Dermis microvascular lymphatic vessel endothelial cell (primary cell): ENCODE measurements around the gene TRIML2. TPM values are rescaled to one million over a fixed set of nuclear protein-coding genes. Genes with fewer than 3 reads are reported as not detected.
"Not testable (repeated sequence)": the region's sequence is repeated elsewhere in the genome, so short reads cannot be mapped to it uniquely, and the experiment has no call there.

ENCODE experiments used
- DNase-seq, 2 donors: peaks; one replicate each; pipeline versions ENCODE4 v3.0.0 to v3.0.0-alpha.2; 2010; ENCODE audit warnings: low read depth in 2 of 2
- total RNA-seq: library from RNA; depleted of rRNA; stranded (reverse); fragments of >200 nt; gene quantifications from 2 replicates; pipeline ENCODE4 v1.2.1, GENCODE V29; 2014

TRIML2 gene
- total RNA-seq, 1 donor from 2014 or later = 2.3 TPM

DNA sequence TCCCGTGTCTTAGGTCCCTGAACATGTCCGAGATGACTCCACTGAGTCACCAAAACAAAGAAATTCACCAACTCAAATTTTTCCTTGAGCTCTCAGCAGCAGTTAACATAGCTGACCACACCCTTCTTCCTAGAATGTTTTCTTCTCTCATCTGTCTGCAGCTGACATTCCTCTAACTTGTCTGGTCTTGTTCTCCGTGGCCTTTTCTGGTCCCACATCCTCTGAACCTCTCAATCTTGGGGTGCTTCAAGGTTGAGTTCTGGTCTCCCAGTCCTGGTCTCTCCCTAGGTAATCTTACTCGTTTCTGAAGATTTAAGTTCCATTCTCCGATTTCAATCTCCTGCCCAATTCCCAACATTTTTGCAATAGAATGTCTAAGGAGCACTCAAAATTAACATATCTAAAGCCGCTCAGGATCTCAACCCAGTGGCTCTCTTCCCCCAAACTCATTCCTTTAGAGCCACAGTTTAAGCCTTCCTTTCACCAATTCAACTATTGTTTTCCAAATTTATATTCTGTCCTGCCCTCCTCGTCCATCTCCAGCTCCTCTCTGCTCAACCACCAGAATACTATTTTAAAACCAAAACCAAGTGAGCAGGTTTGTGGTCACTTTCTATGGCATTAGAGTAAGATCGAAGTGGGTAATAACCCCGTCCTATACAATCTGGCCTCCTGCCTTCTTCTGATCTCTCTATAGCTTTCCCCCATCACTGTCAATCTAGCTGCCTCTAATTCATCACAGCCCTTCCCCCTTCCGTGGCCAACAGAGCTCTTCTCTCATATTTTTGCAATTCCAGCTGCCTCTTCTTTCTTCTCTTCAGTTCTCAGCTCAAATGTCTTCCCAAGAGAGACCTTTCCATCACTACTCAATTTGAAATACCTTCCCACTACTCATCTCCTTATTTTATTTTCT, 1.2 kb downstream of the TRIML2 start:
- no peak for DNase-seq

DNA sequence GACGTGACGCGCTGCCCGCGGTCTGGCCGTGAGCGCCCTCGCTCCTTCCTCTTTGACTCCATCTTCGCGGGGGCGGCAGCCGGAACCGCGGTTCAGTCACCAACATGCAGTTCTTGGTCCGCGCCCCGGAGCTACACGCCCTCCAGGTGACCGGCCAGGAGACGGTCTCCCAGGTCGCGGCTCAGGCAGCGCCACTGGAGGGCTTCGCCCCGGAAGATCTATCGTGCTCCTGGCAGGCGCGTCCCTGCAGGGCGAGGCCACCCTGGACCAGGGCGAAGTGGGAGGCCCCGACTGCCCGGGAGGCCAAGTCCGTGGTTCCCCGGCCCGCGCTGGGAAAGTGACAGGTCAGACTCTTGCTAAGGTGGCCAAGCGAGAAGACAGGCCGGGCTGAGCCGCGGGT, 2.9 kb downstream of the TRIML2 start:
- no peak for DNase-seq

DNA sequence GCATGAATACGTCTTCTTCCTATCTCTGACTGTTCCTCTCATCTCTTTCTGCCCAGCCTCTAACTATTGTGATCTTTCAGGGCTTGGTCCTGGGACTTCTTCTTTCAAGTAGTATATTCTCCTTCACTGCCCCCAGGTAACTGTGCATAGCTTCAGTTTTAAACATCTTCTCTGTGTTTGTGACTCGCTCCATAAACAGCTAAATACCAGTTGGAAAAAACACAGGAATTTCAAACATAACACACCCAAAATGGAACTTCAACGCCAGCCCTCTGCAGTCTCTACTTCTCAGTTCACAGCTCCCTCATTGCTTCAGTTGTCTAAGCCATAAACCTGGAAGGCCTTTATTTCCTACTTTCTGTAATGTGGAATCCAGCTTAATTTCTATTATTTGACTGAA, 16.6 kb downstream of the TRIML2 start:
- no peak for DNase-seq

DNA sequence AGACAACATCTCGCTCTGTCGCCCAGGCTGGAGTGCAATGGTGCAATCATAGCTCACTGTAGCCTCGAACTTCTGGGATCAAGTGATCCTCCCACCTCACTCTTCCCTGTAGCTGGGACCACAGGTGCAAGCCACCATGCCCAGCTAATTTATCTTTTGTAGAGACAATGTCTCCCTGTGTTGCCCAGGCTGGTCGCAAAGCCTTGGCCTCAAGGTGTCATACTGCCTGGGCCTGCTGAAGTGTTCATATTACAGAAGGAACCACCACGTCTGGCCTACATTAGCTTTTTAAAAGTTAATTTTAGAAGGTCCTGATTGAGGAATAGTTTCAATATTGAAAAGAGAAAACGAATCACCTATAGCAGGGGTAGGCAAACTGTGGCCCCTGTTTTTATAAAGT, 22.5 kb downstream of the TRIML2 start:
- DNase-seq = no peak

DNA sequence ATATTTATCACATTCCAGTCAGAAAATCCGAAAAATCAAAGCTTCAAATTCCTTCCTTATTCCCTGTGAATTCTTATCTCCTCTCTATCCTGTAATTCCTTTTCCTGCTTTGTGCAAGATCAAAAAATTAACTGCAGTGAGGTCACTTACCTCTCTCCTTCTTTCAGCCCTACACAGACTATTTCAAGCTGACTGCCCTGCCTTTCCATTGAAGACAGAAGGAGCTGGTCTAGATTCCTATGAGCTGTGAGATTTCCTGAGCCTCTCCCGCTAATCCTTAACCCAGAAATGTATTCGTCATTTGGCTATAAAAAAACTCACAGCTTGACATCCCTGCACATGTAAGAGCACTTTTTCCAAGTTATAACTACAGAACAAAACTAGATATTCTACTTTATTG, 26.6 kb downstream of the TRIML2 start:
- no peak for DNase-seq

DNA sequence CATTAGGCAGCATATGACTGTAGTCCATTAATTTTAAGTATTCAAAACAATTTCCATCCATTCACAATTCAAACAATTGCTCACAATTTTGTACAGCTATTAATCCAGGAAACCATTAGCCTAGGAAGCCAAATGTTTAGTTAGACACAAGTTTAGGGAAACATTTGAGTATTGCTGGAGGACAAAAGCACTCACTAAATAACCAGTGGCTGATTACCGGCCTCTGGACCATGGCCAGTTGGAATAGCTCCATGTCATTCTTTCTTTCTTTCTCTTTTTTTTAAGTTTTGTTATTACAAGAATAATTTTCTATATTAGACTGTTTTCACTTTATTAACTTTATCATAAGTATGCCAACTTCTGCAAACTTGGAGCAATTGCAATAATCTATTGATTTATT, 31.3 kb downstream of the TRIML2 start:
- DNase-seq = peak in 1 of 2 donors; percentile 12

DNA sequence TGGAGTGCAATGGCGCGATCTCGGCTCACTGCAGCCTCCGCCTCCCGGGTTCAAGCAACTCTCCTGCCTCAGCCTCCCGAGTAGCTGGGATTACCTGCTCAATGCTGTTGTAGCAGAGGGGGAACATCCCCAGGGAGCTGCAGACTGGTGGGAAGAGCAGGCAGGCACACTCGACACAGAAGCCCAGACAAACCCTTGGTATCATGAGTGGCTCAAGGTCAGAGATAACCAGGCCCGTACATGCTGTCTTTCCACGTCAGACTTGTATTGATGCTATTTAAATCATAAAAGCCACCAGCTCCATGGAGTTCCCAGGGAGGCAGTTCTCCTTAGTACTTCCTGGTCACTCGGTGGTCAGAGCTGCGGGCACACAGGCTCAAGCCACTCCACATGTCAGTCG, 33.2 kb downstream of the TRIML2 start:
- no peak for DNase-seq

DNA sequence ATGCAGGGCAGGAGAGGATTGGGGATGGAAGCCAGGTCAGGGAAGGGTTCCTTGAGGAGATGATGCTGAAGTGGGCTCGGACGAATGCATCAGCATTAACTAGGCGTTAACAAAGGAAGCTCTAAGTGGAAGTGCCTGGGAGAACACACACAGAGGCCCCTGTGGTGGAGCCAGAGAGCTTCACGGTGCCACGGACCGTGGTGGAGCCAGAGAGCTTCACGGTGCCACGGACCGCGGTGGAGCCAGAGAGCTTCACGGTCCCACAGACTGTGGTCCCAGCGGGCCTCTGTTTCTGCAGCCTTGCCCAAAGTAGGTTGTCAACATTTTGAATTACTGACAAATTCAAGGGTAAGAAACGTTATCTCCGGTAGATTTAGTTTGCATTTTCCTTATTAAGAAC, 48.3 kb downstream of the TRIML2 start:
- DNase-seq = no peak

DNA sequence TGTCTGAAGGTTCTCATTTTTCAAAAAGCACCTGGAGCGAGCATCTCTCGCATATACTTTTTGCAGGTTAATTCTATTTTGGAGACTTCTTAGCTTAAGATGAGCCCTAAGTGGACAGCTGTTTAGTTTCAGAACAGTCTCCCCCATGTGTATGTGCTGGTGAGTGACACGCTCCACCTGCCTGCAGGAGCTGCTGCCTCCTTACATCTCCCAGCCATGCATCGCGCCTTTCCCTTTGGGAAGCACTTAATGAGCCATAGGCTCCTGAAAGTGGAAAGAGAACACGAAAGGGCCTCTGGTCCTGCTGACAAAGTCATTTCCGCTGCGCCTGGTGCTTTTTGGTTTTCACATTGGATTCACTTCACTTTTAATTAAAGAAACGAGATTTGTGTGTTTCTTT, 56.1 kb downstream of the TRIML2 start:
- no peak for DNase-seq

DNA sequence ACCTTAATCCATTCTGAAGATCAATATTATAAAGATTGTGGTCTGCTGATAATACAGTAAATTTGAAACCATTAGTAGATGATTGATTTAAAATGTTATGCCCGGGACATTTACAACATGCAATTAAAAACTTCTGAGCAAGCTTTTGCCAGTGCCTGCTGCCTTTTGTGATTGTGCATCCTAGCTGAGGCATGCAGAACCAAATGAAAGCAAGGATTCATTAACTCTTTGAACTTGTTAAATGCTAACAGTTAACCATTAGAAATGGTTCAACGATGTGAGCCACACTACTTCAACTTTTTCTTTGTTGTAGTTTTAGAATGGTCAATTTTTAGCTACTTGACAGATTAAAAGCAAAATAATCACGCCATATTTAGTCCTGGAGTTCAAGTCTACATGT, 62.7 kb downstream of the TRIML2 start:
- DNase-seq = no peak

DNA sequence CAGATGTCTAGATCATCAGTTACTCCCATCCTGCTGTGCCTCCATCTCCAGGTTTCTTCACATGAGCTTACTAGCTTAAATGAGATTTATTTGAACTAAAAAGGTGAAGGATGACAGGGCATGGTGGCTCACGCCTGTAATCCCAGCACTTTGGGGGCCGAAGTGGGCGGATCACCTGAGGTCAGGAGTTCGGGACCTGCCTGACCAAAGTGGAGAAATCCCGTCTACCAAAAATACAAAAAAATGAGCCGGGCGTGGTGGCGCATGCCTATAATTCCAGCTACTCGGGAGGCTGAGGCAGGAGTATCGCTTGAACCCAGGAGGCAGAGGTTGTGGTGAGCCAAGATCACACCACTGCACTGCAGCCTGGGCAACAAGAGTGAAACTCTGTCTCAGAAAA, 63.9 kb downstream of the TRIML2 start:
- not testable (repeated sequence) for DNase-seq

DNA sequence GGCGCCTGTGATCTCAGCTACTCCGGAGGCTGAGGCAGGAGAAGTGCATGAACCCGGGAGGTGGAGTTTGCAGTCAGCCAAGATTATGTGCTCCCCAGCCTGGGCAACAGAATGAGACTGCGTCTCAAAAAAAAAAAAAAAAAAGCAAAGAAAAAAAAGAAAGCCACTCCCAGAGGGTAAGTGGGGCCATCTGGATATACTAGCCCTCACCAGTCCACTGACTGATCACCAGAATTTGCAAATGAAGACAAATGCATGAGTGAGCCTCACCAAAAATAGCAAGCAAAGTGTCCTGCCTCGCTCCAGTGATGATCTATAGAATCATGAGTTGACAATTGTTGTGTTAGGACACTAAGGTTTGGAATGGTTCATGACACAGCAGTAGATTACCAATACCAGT, 66.2 kb downstream of the TRIML2 start:
- DNase-seq = no peak

DNA sequence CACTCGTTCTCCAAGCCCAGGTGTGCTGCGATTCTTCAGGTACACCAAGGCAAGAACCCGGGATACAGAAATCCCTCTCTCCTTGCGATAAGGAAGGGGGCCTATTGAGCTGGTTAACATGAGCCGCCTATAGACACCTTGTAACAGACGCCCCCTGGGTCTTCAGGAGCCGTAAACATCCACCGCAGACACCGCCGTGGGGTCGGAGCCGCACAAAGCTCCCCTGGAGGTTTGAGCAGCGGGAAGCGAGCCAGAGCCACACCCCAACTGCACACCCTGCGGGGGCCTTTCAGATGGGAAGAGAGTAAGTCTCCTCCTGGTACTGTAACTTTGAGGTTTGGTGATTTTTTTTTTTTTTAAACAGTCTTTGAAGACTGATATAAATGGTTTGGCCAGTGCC, 67.2 kb downstream of the TRIML2 start:
- no peak for DNase-seq

DNA sequence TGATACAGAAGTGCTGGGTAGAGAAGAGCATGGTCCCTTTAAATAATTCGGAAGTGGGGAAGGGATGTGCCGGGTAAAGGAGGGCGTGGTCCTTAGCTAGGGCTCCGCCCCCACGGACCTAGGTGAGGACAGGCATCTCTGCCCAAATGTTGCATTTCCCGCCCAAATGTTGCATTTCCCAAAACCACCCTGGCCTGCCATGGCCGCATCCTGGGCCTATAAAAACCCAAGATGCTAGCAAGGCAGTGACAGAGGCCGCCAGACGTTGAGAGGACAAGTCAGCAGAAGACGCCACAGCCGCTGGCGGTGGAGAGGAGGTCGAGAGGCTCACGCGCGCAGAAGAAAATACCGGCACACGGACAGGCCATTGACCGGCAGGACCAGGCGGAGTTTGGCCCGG, 67.7 kb downstream of the TRIML2 start:
- no peak for DNase-seq

Other genes starting within 250 kb of the TRIML2 start
- 0.13 TPM in 2 replicates for gene ZFP42, start 113.8 kb downstream of the TRIML2 start, total RNA-seq
- under 0.01 TPM in 2 replicates for gene TRIML1, start 29.8 kb upstream of the TRIML2 start, total RNA-seq